ENCODE measurements around the gene KTI12. TPM values are rescaled to one million over a fixed set of nuclear protein-coding genes. Genes with fewer than 3 reads are reported as not detected.
"Not testable (repeated sequence)": the region's sequence is repeated elsewhere in the genome, so short reads cannot be mapped to it uniquely, and the experiment has no call there.

KTI12 gene
- total RNA-seq, 6 experiments from 2014 or later, result 2.9 to 7.5 (median 4.2) TPM

DNA sequence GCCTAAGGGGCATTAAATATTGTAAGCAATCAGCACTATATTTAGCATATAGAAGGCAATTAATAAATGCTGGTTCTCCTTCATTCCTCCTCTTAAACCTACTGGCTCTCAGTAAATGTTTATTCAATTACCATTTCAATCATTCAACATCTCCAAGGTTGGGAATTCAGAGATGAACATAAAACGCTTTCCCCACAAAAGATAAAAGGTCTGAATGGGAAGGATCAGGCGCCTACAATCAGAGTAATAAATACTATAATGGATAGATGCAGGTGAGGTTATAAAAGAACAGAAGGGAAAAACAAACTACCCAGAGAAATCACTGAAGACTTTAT lies 407 bp upstream of the KTI12 start:
- TF ChIP-seq, protein P1, sequence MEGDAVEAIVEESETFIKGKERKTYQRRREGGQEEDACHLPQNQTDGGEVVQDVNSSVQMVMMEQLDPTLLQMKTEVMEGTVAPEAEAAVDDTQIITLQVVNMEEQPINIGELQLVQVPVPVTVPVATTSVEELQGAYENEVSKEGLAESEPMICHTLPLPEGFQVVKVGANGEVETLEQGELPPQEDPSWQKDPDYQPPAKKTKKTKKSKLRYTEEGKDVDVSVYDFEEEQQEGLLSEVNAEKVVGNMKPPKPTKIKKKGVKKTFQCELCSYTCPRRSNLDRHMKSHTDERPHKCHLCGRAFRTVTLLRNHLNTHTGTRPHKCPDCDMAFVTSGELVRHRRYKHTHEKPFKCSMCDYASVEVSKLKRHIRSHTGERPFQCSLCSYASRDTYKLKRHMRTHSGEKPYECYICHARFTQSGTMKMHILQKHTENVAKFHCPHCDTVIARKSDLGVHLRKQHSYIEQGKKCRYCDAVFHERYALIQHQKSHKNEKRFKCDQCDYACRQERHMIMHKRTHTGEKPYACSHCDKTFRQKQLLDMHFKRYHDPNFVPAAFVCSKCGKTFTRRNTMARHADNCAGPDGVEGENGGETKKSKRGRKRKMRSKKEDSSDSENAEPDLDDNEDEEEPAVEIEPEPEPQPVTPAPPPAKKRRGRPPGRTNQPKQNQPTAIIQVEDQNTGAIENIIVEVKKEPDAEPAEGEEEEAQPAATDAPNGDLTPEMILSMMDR (IDR thresholded peaks at IDR 0.05), result no peak
- TF ChIP-seq POLR2A (IDR thresholded peaks at IDR 0.05), result no peak
- no peaks in the 10 kb centered on the region for H3K9me3 ChIP-seq
- H3K4me3 ChIP-seq, result peak overlapping the region; percentile 79 to 86 (median 83)
- 100% methylated on average over 2 of the region's 2 CpGs for WGBS (ENCODE audit: insufficient coverage, low coverage, low lambda C conversion rate, missing lambda C conversion rate)
- H3K27me3 ChIP-seq, result no peaks in the 10 kb centered on the region
- H3K27ac ChIP-seq, result peak overlapping the region; percentile 68 to 82 (median 70)
- DNase-seq, result no peak
- no peak for ATAC-seq
- H3K4me1 ChIP-seq, result peaks cover 0 to 51% (median 12%) of the 10 kb centered on the region in 4 donors
- H3K36me3 ChIP-seq, result no peaks in the 10 kb centered on the region
- intact Hi-C loops (cut with DNase I), result no loop called here

DNA sequence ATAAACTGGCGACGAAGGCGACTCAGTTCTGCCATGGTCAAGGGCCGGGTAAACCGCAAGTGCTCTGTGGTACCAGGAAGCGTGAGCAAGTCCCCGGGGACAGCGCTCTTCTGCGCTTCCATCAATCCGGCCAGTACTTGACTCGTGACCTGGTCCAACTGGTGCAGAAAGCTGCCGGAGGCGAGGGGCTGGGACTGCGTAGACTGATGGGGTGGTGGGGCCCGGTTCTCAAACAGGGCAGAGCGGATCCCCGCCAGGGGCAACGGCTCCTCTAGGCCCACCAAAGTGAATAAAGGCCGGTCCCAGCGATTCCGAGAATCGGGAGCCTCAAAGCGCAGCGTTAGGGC lies 852 bp downstream of the KTI12 start:
- 10% methylated on average over 7 of the region's 24 CpGs for WGBS (ENCODE audit: insufficient coverage, low coverage, low lambda C conversion rate, missing lambda C conversion rate)
- Histone ChIP-seq H3K27me3 (no peaks in the 10 kb centered on the region), H3K4me1 (peaks cover 0 to 56% (median 14%) of the 10 kb centered on the region in 4 donors), H3K4me3 (peak overlapping the region; percentile 79 to 86 (median 83)), H3K27ac (peak overlapping the region; percentile 68 to 82 (median 70)), H3K36me3 (no peaks in the 10 kb centered on the region), H3K9me3 (no peaks in the 10 kb centered on the region)
- intact Hi-C loops (cut with DNase I), result no loop called here
- DNase-seq (peak; percentile 47 to 62 (median 47)), ATAC-seq (peak; percentile 43 to 59 (median 54))
- no peak for TF ChIP-seq POLR2A (IDR thresholded peaks at IDR 0.05)

DNA sequence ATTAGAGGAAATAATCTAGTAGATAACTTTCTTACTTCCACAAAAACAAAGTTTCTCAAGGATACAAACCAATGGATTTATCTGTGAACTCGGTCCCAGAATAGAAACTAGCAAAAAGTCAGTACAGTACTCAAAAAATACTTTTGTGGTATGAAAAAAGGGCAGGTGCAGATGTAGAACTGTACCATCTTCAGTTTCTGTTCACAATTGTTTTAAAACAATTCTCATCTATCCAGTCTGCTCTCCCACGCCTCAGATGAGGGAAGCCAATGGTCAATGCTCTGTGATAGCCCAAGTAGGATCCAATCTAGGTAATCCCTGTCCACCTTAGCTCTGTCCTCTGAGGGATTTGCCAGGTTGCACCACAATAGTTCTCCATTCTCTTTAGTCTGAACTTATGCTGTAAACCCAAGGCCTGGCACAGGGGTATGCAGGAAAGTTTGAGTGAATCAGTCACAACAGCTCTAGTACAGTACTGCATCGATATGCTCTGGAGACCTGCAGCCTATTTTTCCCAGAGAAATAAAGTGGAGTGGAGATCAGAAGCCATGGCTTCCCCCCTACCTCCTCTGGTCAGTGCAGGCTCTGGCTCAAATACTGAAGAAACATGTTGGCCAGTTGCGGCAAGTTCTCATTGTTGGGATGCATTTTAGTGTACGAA lies 1.4 kb downstream of the KTI12 start:
- ATAC-seq (no peak), DNase-seq (no peak)
- WGBS (ENCODE audit: insufficient coverage, low coverage, low lambda C conversion rate, missing lambda C conversion rate), result 49% methylated on average over 4 of the region's 5 CpGs
- H3K27ac ChIP-seq, result peak overlapping the region in 1 of 3 donors; percentile 70
- TF ChIP-seq POLR2A (IDR thresholded peaks at IDR 0.05), result no peak
- TF ChIP-seq, protein P1 (IDR thresholded peaks at IDR 0.05), result no peak
- H3K4me3 ChIP-seq, result peak overlapping the region; percentile 79 to 86 (median 83)
- no peaks in the 10 kb centered on the region for H3K36me3 ChIP-seq
- H3K27me3 ChIP-seq, result no peaks in the 10 kb centered on the region
- intact Hi-C loops (cut with DNase I), result no loop called here
- H3K9me3 ChIP-seq, result no peaks in the 10 kb centered on the region
- peaks cover 0 to 52% (median 14%) of the 10 kb centered on the region in 4 donors for H3K4me1 ChIP-seq

DNA sequence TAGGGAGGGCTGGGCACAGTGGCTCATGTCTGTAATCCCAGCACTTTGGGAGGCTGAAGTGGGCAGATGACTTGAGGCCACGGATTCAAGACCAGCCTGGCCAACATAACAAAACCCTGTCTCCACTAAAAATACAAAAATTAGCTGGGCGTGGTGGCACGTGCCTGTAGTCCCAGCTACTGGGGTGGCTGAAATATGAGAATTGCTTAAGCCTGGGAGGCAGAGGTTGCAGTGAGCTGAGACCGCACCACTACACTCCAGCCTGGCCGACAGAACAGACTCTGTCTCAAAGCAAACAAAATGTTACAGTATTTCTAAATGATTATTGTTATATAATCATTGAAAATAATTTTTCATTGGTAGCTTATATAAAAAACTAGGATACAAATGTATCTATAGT lies 4.8 kb downstream of the KTI12 start:
- intact Hi-C loops (cut with DNase I); H3K27me3 ChIP-seq; H3K27ac ChIP-seq; H3K9me3 ChIP-seq: not testable (repeated sequence)
- ATAC-seq (peak in 3 of 4 donors; percentile 40 to 51 (median 44)), DNase-seq (peak in 1 of 3 donors; percentile 58)
- peak overlapping the region in 1 of 3 donors; percentile 0 for H3K4me3 ChIP-seq
- 27% methylated on average over 5 of the region's 5 CpGs for WGBS (ENCODE audit: insufficient coverage, low coverage, low lambda C conversion rate, missing lambda C conversion rate)
- H3K4me1 ChIP-seq, result peaks cover 0 to 49% (median 14%) of the 10 kb centered on the region in 4 donors
- H3K36me3 ChIP-seq, result peaks cover 0 to 17% (median 7%) of the 10 kb centered on the region in 4 donors

DNA sequence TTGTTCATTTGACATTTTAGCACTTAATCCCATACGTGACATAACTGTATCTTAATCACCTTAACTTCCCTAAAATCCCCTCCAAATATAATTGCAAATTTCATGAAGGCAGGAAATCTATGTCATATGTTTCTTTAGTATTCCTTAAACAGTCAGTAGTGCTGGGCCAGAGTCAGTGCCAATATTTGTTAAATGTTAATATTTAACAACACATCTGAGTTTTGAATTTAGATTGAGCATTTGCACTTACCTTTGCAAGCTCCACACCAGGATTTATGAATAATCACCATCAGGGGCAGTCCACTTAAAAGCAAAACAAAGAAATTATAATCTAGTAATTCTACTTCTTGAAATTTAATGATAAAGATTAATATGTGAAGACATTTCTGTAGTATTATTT lies 5.3 kb downstream of the KTI12 start:
- Histone ChIP-seq H3K4me3 (peak overlapping the region in 1 of 3 donors; percentile 0), H3K36me3 (peaks cover 0 to 22% (median 9%) of the 10 kb centered on the region in 4 donors), H3K4me1 (peaks cover 0 to 49% (median 14%) of the 10 kb centered on the region in 4 donors), H3K9me3 (no peaks in the 10 kb centered on the region), H3K27me3 (no peaks in the 10 kb centered on the region), H3K27ac (no peak overlapping the region)
- intact Hi-C loops (cut with DNase I), result no loop called here
- DNase-seq, result no peak
- WGBS (ENCODE audit: insufficient coverage, low coverage, low lambda C conversion rate, missing lambda C conversion rate), result 26% methylated on average over 1 of the region's 1 CpG
- peak; percentile 64 to 69 (median 65) for ATAC-seq
- TF ChIP-seq, protein P1 (IDR thresholded peaks at IDR 0.05), result peak in 1 of 4 donors; percentile 10
- TF ChIP-seq POLR2A (IDR thresholded peaks at IDR 0.05), result no peak
